A549 (cell line): ENCODE data around the gene DHRS7B. TPM values are rescaled to one million over a fixed set of nuclear protein-coding genes. Genes with fewer than 3 reads are reported as not detected.

Experiments used
- ATAC-seq, 2 experiments: fragments of 200-7000 bp in 1 of 2; fragments of >200 bp in 1 of 2; cut with Nextera tagmentation in 1 of 2; cut with Tn5 transposase in 1 of 2; 3 replicates each; pipeline versions ENCODE4 v1.8.0 to v1.9.1; 2018 to 2020; ENCODE audit warnings: mild to moderate bottlenecking in 1 of 2, moderate library complexity in 1 of 2
- CTCF ChIA-PET: fragments of 300-600 bp; sonication (Branson Sonifier 250); formaldehyde crosslinking; extraction: SDS; loops from one replicate; lab custom pipeline; 2021; ENCODE audit warnings: antibody characterized with exemption, inconsistent platforms; lab: Yijun Ruan, JAX
- POLR2A ChIA-PET: fragments of 350-600 bp; formaldehyde crosslinking; extraction: SDS; loops from one replicate; lab custom pipeline; 2021; ENCODE audit warnings: antibody characterized with exemption, inconsistent platforms; lab: Yijun Ruan, JAX
- DNase-seq, 2 experiments: peaks; one replicate each; pipeline versions ENCODE4 v3.0.0 to v3.0.0-alpha.2; 2011 to 2016; ENCODE audit warnings: low read depth in 1 of 2, low spot score in 1 of 2
- FAIRE-seq: peaks from 2 replicates; lab custom pipeline; 2011; peaks lifted over from hg19 to GRCh38; lab: Jason Lieb, UNC
- H3K27ac ChIP-seq, 2 experiments: fragments of >200 bp; sonication (Bioruptor Twin); formaldehyde crosslinking; 3 replicates each; pipeline ENCODE4 v1.5.1; 2016 to 2017
- H3K4me1 ChIP-seq: fragments of >200 bp; sonication (Bioruptor Twin); formaldehyde crosslinking; 3 replicates; pipeline ENCODE4 v1.6.1; 2016
- H3K4me2 ChIP-seq: fragments of >200 bp; sonication (Bioruptor Twin); formaldehyde crosslinking; 3 replicates; pipeline ENCODE4 v1.6.1; 2016
- H3K4me3 ChIP-seq: fragments of >200 bp; sonication (Bioruptor Twin); formaldehyde crosslinking; 3 replicates; pipeline ENCODE4 v1.5.1; 2016
- H3K9me3 ChIP-seq: fragments of >200 bp; sonication (Bioruptor Twin); formaldehyde crosslinking; 3 replicates; pipeline ENCODE4 v1.6.1; 2016
- CBX2 ChIP-seq: fragments of 200-600 bp; sonication (generic); IDR thresholded peaks from 2 replicates; pipeline ENCODE4 v1.6.1; 2016; ENCODE audit warnings: low read depth, mild to moderate bottlenecking, borderline replicate concordance
- CHD2 ChIP-seq: fragments of 150-350 bp; IDR thresholded peaks from 2 replicates; pipeline ENCODE4 v1.6.1; 2014; ENCODE audit warnings: low read length; ENCODE audit not compliant: partially characterized antibody
- CHD4 ChIP-seq: fragments of 200-600 bp; sonication (generic); IDR thresholded peaks from 2 replicates; pipeline ENCODE4 v1.6.1; 2016; ENCODE audit warnings: antibody characterized with exemption, mild to moderate bottlenecking, borderline replicate concordance
- EHF ChIP-seq: fragments of 250-450 bp; sonication (Bioruptor Pico); IDR thresholded peaks from 2 replicates; pipeline ENCODE4 v1.5.0; 2020; ENCODE audit warnings: mild to moderate bottlenecking
- FOSL2 ChIP-seq, 2 experiments: fragments of 450-650 bp in 1 of 2; fragments of >200 bp in 1 of 2; sonication (Bioruptor Twin) in 1 of 2; formaldehyde crosslinking; IDR thresholded peaks; 2 replicates each; pipeline versions ENCODE4 v1.5.0 to v1.6.1; 2016 to 2020; ENCODE audit warnings: mild to moderate bottlenecking in 1 of 2, moderate library complexity in 1 of 2
- FOXS1 ChIP-seq: fragments of 250-450 bp; sonication (Bioruptor Pico); IDR thresholded peaks from 2 replicates; pipeline ENCODE4 v1.5.0; 2020; ENCODE audit warnings: mild to moderate bottlenecking, moderate library complexity
- HOXB13 ChIP-seq: fragments of 250-450 bp; sonication (Bioruptor Pico); IDR thresholded peaks from 2 replicates; pipeline ENCODE4 v1.5.0; 2020; ENCODE audit warnings: low read depth, mild to moderate bottlenecking, moderate library complexity
- JUNB ChIP-seq: fragments of >200 bp; sonication (Bioruptor Twin); formaldehyde crosslinking; IDR thresholded peaks from 2 replicates; pipeline ENCODE4 v1.6.1; 2016
- KDM5A ChIP-seq: fragments of 200-600 bp; sonication (generic); IDR thresholded peaks from 2 replicates; pipeline ENCODE4 v1.6.1; 2016; ENCODE audit warnings: antibody characterized with exemption, mild to moderate bottlenecking
- MAFK ChIP-seq: fragments of 450-650 bp; IDR thresholded peaks from 2 replicates; pipeline ENCODE4 v1.6.1; 2014; ENCODE audit not compliant: partially characterized antibody
- MYC ChIP-seq: IDR thresholded peaks from 2 replicates; pipeline ENCODE4 v1.6.1; 2012; ENCODE audit warnings: mild to moderate bottlenecking, inconsistent platforms, low read length, improper control_type of control experiment, borderline replicate concordance
- NFE2L2 ChIP-seq: fragments of 150-350 bp; conservative IDR thresholded peaks from 2 replicates; pipeline ENCODE4 v1.6.1; 2014; ENCODE audit warnings: low read length
- POLR2A ChIP-seq: IDR thresholded peaks from 2 replicates; pipeline ENCODE4 v1.6.1; 2012; ENCODE audit warnings: mild to moderate bottlenecking, low read length
- RARB ChIP-seq: fragments of 250-450 bp; sonication (Bioruptor Pico); IDR thresholded peaks from 2 replicates; pipeline ENCODE4 v1.8.0; 2021; ENCODE audit warnings: mild to moderate bottlenecking, moderate library complexity
- REST ChIP-seq: fragments of 200-600 bp; sonication (generic); IDR thresholded peaks from 2 replicates; pipeline ENCODE4 v1.6.1; 2016; ENCODE audit warnings: antibody characterized with exemption, mild to moderate bottlenecking, moderate library complexity
- RNF2 ChIP-seq: fragments of 200-600 bp; sonication (generic); IDR thresholded peaks from 2 replicates; pipeline ENCODE4 v1.6.1; 2016; ENCODE audit warnings: low read depth, mild to moderate bottlenecking, antibody characterized with exemption, moderate library complexity, borderline replicate concordance
- SMC3 ChIP-seq: fragments of >200 bp; sonication (Bioruptor Twin); formaldehyde crosslinking; IDR thresholded peaks from 3 replicates; pipeline ENCODE4 v1.6.1; 2018; ENCODE audit warnings: inconsistent platforms
- SREBF2 ChIP-seq: fragments of 450-650 bp; IDR thresholded peaks from 2 replicates; pipeline ENCODE4 v1.6.1; 2014; ENCODE audit warnings: mild to moderate bottlenecking, moderate library complexity
- ZC3H11A ChIP-seq: fragments of 450-650 bp; IDR thresholded peaks from 2 replicates; pipeline ENCODE4 v1.6.1; 2014; ENCODE audit warnings: antibody characterized with exemption, mild to moderate bottlenecking
- ZNF302 ChIP-seq: fragments of 250-450 bp; sonication (Bioruptor Pico); IDR thresholded peaks from 2 replicates; pipeline ENCODE4 v1.9.0; 2021; ENCODE audit warnings: inconsistent platforms, mild to moderate bottlenecking, moderate library complexity
- WGBS: methylation state at CpG from one replicate; pipeline ENCODE4 v1.1.6; 2017; ENCODE audit errors: missing lambda C conversion rate; 5-methylcytosine and 5-hydroxymethylcytosine counted together
- polyA plus RNA-seq, 4 experiments: library from polyadenylated mRNA; depleted of rRNA in 3 of 4; stranded (reverse); fragments of >200 nt; fragmentation: RNase III in 1 of 4; extraction: RNeasy Plus Mini Kit Qiagen cat#74134 plus additional on column Dnase treatment in 1 of 4; gene quantifications; 2 replicates in 3 of 4; 3 replicates in 1 of 4; pipeline ENCODE4 v1.2.3, GENCODE V29; 2011 to 2017
- TF ChIP-seq, protein P1 (sequence below): IDR thresholded peaks from 2 replicates; pipeline ENCODE4 v1.6.1; 2012; ENCODE audit warnings: low read depth, borderline replicate concordance
- TF ChIP-seq, protein P2 (sequence below): fragments of >200 bp; sonication (Bioruptor Twin); formaldehyde crosslinking; IDR thresholded peaks from 3 replicates; pipeline ENCODE4 v1.6.1; 2016

The DHRS7B gene
- polyA plus RNA-seq, 2 of the 4 experiments (the other 2 are of a cell fraction): 23.6 to 25.4 TPM

- CTCF ChIA-PET: no interaction called here
- H3K27ac ChIP-seq: no peak overlapping the region
- H3K4me1 ChIP-seq: no peaks in the 10 kb centered on the region
- FAIRE-seq (no peak), DNase-seq (no peak), ATAC-seq (no peak)
- no peak for TF ChIP-seq POLR2A
- TF ChIP-seq MAFK: no peak
- TF ChIP-seq SMC3: no peak
- no peak for TF ChIP-seq FOXS1 (CRISPR knock-in tag)
- TF ChIP-seq NFE2L2: no peak
- TF ChIP-seq ZNF302 (CRISPR knock-in tag): no peak
- no peak for TF ChIP-seq MYC
- no peak for TF ChIP-seq RNF2
- TF ChIP-seq, protein P1, sequence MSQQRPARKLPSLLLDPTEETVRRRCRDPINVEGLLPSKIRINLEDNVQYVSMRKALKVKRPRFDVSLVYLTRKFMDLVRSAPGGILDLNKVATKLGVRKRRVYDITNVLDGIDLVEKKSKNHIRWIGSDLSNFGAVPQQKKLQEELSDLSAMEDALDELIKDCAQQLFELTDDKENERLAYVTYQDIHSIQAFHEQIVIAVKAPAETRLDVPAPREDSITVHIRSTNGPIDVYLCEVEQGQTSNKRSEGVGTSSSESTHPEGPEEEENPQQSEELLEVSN: no peak
- TF ChIP-seq CHD4: no peak
- TF ChIP-seq EHF: no peak
- no peak for TF ChIP-seq SREBF2
- POLR2A ChIA-PET: no interaction called here
- WGBS: 89% methylated on average over 9 of the region's 9 CpGs
- H3K4me3 ChIP-seq: no peak overlapping the region
- no peak overlapping the region for H3K4me2 ChIP-seq
- no peaks in the 10 kb centered on the region for H3K9me3 ChIP-seq
Measured at GRCh38 chr17:21204935-21205334, 78.2 kb downstream of the DHRS7B start.

DNA sequence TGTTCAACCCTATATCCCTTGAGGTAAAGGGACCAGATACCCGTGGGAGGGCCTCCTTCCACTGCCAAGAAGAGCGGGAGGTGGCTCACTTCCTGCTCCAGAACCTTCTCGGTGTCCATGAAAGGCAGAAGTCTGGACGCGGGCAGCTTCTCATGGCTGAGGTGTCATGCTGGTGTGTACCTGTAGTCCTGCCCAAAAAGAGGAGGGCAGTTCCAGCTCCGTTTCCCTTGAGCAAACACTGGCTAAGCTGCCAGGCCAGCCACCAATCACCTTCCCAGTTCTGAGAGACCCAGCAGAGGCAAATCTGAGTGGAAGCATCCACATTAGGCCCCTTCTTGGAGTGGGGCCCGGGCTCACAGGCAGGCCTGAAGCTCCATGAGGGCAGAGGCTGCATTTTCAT, 81.6 kb downstream of the DHRS7B start:
- Histone ChIP-seq H3K4me2 (no peak overlapping the region), H3K27ac (no peak overlapping the region), H3K4me3 (no peak overlapping the region), H3K4me1 (peaks cover 15% of the 10 kb centered on the region), H3K9me3 (no peaks in the 10 kb centered on the region)
- ChIA-PET CTCF (interaction anchor here (1.4 kb wide), 1 partner anchor 16 kb away, joined by 6 read pairs; no protein-coding TSS in a partner anchor), POLR2A (no interaction called here)
- no peak for DNase-seq
- 78% methylated on average over 7 of the region's 7 CpGs for WGBS
- TF ChIP-seq RARB (CRISPR knock-in tag) (no peak), CHD2 (no peak), REST (no peak), KDM5A (no peak), ZC3H11A (no peak), HOXB13 (CRISPR knock-in tag) (no peak), JUNB (no peak), FOSL2 (IDR thresholded peaks at IDR 0.05) (no peak), FOSL2 (CRISPR knock-in tag; IDR thresholded peaks at IDR 0.05) (no peak), CBX2 (no peak), MYC (no peak)
- TF ChIP-seq, protein P2, sequence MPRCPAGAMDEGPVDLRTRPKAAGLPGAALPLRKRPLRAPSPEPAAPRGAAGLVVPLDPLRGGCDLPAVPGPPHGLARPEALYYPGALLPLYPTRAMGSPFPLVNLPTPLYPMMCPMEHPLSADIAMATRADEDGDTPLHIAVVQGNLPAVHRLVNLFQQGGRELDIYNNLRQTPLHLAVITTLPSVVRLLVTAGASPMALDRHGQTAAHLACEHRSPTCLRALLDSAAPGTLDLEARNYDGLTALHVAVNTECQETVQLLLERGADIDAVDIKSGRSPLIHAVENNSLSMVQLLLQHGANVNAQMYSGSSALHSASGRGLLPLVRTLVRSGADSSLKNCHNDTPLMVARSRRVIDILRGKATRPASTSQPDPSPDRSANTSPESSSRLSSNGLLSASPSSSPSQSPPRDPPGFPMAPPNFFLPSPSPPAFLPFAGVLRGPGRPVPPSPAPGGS: no peak
- no peak for ATAC-seq
- no peak for FAIRE-seq
